Measurements from ENCODE around the gene GRIP1.
"Not testable (repeated sequence)": the region's sequence is repeated elsewhere in the genome, so short reads cannot be mapped to it uniquely, and the experiment has no call there.

The GRIP1 gene

GRCh38 chr12:66309606-66310005 lies 369.3 kb downstream of the GRIP1 start:
- no peak for DNase-seq

DNA sequence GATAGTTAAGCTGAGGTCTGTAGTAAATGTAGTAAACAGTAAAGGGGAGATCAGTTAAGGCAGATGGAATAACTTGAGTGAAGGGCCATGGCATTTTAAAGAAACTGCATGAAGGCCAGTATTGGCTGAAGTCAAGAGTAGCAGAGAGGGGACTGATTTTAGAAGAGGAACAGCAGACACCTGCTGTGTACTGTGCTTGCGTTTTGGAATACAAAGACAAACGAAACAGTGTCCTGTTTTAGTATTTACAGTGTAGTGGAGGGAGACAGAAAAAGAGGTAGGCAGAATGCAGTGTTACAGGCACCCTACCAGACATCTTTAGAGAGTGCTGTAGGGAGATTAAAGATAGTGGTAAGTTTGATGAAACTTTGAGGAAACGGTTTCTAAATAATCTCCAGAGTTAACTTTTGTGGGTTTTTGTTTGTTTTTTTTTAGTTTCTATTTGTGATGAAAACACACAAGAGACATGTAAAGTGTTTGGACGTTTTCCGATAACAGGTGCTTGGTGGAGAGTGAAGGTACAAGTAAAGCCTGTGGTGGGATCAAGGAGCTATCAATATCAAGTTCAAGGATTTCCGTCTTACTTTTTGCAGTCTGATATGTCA lies 374.5 kb downstream of the GRIP1 start:
- DNase-seq = no peak

DNA sequence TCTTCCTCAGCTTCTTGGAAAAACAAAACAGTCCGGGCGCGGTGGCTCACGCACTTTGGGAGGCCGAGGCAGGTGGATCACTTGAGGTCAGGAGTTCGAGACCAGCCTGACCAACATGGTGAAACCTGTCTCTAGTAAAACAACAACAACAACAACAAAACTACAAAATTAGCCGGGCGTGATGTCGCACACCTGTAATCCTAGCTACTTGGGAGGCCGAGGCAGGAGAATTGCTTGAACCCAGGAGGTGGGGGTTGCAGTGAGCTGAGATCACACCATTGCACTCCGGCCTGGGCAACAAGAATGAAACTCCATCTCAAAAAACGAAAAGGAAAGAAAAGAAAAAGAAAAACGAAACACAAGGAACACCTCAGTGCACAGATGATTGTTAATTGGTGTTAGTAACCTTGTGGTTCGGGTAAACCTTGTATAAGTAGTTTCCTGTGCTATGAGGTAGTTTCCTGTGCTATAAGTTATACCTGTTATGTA lies 375.5 kb downstream of the GRIP1 start:
- not testable (repeated sequence) for DNase-seq

DNA sequence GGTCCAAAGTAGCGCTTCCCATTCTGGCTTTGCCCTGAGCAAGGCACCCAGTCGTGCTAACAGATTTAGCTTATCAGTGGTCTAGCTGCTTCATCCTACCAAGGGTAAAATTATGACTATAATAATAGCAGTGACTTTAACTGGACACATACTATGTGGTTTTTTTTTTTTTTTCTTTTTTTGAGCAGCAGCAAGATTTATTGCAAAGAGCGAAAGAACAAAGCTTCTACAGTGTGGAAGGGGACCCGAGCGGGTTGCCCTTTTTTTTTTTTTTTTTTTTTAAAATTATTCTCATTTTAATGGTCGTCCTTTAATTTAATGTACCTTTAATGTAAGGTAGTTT lies 376.1 kb downstream of the GRIP1 start:
- no peak for DNase-seq

DNA sequence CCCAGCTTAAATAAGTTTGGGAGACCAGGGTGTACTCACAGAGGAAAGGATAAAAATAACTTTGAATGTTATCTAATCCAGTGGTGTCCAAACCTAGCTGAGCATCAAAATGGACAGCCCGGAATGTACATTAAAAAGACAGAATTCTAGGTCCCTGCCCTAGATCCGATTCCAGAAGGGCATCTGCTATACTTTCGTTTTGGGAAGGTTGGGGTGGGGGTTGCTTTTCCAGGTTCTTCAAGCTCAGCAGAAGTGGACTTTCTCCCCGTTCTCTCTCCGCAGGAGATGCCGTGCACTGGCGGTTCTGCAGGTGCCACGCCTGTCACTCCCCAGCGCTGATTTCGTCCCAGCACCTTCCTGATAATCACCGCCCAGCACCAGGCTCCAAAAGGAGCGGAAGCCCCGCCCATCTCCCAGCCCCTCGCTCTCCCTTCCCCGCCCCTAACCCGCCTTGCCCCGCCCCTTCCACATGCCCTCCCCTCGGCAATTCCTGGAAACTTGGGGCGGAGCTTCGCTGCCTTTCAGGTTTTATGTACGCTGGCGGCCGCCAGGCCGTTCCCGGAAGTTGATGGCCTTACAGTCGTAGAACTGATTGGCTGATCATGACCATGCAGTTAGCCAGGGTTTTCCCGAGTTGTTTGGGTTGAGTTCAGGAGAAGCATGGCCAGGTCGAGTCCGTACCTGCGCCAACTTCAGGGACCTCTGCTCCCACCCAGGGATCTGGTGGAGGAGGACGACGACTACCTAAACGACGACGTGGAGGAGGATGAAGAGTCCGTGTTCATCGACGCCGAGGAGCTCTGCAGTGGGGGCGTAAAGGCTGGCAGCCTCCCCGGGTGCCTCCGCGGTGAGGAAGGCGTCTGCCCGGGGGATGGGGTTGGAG lies 376.7 kb downstream of the GRIP1 start, which contains the start of gene HELB:
Gene HELB (plus strand): TSS at position 550 of the 883 bp plus-strand sequence. CDS start 111 bp downstream, at position 661.
- DNase-seq = peak; percentile 96

- no peak for DNase-seq
Observed at GRCh38 chr12:66297923-66298322, 381.0 kb downstream of the GRIP1 start.
